M059J (cell line): ENCODE measurements around the gene TBCEL. TPM values are rescaled to one million over a fixed set of nuclear protein-coding genes. Genes with fewer than 3 reads are reported as not detected.
"Not testable (repeated sequence)": the region's sequence is repeated elsewhere in the genome, so short reads cannot be mapped to it uniquely, and the experiment has no call there.

Source experiments
- DNase-seq: peaks from one replicate; pipeline ENCODE4 v3.0.0-alpha.2; 2012; ENCODE audit warnings: low read depth
- total RNA-seq: library from RNA; depleted of rRNA; stranded (reverse); fragments of >200 nt; shearing (Covaris generic); gene quantifications from 2 replicates; pipeline ENCODE4 v1.2.3, GENCODE V29; 2014

TBCEL gene
- total RNA-seq, 1 experiment from 2014 or later, result 16.3 TPM

- DNase-seq, result no peak
Measured at GRCh38 chr11:121105481-121106195, 81.7 kb downstream of the TBCEL start.

GRCh38 chr11:121106812-121107211, 82.9 kb downstream of the TBCEL start:
- peak; percentile 28 for DNase-seq

DNA sequence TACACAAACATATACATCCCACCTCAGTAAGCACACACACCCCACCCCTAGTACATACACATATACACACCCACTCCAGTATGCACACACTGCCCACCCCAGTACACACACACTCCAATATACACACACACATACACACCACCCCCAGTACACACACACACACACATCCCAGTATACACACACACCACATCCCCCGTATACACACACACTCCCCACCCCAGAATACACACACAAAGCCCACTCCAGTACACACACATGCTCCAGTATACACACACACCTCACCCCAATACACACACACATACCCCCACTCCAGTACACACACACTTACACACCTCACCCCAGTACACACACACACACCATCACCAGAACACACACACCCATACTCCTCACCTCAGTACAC, 84.5 kb downstream of the TBCEL start:
- no peak for DNase-seq

- DNase-seq, result no peak
Measured at GRCh38 chr11:121109471-121109870, 85.6 kb downstream of the TBCEL start.

- DNase-seq, result no peak
Measured at GRCh38 chr11:121109916-121110586, 86.1 kb downstream of the TBCEL start.

DNA sequence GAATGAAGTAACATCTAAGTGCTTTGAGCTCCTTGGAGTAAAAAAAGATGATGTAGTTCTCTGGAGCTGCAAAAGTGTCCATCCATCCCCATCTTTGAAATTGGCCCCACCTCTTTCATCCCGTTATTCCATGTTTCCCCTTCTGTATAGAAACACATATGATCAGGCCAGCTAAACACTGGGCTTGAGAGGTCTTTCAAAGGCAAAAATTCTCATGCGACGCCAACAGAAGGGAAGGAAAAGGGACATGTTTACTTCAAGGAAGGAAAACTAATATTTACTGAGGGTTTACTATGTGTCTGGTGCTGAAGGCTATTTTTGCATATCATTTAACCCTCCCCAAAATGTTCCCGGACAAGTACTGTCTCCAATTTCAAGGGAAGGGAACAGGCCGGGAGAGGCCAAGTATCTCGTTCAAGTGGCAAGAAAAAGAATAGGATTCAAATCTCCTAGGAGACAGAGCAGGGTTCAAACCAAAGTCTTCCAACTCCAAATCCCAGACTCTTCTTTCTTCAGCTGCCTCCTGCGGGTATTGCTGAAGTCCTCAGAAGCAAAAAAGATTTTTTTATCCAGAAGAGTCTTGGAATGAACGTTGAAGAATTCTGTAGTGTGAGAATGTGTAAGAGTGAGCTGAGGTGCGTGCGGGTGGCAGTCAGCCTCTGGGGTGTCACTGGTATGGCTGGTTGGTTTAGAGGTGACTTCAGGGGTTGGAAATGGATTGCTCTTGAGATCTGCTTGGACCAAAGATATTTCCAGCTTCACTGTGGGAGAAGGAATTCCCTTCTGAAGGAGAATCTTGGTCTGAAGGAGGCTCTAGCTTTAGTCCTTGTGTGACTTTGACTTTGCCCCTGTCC, 87.2 kb downstream of the TBCEL start:
- no peak for DNase-seq

DNA sequence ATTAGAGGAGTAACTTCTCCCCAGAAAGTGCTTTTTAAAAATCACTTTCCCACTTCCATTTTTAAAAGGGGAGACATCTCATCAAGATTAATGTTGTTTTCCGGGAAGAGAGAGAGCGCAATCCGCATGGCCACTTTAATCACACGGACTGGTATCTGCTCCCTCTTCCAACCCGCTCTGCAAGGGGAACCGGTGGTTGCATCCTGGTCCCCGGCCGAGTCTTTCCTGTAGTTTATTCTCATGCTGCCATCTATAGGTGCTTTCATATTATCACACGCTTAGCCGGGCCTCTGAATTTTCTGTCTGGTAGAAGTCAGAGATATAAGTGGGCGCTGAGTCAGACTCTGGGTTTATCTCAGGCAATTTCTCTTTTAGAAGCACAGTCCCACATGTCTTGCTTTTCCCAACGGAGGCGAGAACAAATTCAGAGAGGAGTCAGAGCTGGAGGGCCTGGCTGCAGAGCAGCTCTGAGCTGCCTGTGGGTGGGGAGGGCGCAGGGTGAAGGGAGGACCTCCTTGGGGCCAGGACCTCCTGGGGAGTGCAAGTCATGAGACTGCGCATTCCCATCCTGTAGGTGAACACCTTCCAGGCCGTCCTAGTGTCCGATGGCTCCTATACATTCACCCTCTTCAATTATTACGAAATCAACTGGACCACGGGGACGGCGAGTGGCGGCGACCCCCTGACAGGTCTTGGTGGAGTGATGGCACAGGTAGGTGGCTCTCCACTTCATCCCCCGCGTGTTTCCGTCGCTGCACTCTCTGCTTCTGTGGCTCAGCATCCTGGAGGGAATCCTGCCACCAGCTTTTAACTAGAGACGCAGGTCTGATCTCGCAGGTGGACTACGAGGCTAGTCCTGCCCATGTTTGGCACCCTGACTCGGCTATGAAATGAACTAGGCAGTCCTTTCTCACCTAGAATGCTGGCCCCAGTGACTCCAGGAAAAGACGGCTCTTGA, 88.9 kb downstream of the TBCEL start:
- DNase-seq, result peak; percentile 74

GRCh38 chr11:121113611-121114010, 89.7 kb downstream of the TBCEL start:
- DNase-seq, result no peak

DNA sequence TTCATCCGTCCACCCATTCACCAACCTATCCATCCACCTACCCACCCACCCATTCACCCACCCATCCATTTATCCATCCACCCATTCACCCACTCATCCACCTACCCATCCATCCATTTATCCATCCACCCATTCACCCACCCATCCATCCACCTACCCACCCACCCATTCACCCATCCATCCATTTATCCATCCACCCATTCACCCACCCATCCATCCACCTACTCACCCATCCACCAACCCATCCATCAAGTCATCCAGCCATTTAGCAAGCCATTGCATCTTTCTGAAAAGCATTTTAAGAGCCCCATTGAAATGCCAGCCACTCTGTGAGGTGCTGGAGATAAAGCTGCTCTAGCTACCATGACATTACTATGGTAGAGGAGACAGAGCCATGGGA, 91.1 kb downstream of the TBCEL start:
- not testable (repeated sequence) for DNase-seq

- peak; percentile 29 for DNase-seq
Measured at GRCh38 chr11:121117788-121118187, 93.9 kb downstream of the TBCEL start.

- DNase-seq, result no peak
Measured at GRCh38 chr11:121119440-121119839, 95.5 kb downstream of the TBCEL start.

GRCh38 chr11:121122328-121122727, 98.4 kb downstream of the TBCEL start:
- DNase-seq, result no peak

DNA sequence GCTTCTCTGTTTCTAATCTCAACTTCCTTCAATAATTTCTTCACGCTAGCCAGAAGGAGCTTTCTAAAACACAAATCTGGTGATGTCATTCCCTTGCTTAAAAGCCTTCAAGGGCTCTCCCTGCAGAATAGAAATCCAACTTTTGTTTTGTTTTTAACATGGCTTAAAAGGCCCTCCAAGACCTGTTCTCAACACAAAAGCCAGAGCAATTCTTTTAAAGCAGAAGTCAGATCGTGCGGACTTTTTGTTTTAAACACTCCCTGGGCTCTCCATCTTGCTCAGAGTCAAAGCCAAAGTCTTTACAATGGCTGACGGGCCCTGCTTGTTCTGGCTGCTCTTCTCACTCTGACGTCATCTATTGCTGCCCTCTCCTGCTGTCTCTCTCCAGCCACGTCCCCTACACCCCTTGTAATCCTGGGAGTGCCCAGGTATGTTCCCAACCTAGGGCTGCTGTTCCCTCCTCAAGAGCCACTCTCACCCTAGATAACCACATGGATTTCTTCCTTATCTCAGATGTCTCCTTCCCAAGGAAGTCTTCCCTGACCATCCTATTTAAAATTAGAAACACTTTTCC, 99.7 kb downstream of the TBCEL start:
- no peak for DNase-seq

- no peak for DNase-seq
Measured at GRCh38 chr11:121127809-121128208, 103.9 kb downstream of the TBCEL start.

- no peak for DNase-seq
Measured at GRCh38 chr11:121129362-121130340, 105.7 kb downstream of the TBCEL start.

DNA sequence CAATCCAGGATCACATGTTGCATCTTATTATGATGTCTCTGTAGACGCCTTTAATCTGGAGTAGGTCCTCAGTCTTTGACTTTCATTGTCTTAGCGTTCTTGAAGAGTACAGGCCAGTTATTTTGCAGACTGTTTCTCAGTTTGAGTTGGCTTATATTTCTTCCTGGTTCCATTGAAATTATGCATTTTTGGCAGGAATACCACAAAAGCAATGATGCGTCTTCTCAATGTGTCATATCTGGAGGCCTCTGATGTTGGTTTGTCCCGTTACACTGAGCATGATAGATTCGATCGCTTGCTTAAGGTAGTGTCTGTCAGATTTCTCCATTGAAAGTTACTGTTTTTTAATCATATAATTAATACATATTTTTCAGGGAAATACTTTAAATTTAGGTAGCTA, 107.8 kb downstream of the TBCEL start:
- no peak for DNase-seq

DNA sequence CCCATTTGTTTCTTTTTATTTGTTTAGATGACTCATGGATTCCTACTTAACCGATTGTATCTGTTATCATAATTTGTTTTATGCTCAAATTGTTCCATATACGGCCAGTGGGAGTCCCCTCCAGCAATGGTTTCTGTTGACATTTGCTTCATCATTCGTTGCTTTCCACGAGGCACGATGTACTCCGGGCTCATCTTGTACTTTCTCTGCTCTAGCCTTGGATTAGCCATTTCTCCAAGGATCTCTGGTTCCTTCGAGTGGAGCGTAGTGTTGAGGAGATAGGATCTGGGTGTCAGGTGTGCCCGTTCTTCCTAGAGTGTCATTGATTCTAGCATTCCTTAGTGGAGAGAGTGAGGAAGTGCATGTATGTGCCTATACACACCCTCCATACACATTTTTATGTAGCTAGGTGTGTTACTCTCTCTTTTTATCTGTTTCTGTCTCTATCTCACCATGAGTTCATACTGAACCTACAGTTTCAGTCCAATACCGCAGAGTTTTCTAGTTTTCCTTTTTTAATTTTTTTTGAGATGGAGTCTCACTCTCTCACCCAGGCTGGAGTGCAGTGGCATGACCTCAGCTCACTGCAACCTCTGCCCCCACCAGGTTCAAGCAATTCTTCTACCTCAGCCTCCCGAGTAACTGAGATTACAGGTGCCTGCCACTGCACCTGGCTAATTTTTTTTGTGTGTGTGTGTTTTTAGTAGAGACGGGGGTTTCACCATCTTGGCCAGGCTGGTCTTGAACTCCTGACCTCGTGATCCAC, 108.5 kb downstream of the TBCEL start:
- peak; percentile 38 for DNase-seq

GRCh38 chr11:121134741-121135312, 110.9 kb downstream of the TBCEL start:
- DNase-seq, result no peak

- DNase-seq, result no peak
Measured at GRCh38 chr11:121137005-121137404, 113.1 kb downstream of the TBCEL start.
